ENCODE data around the gene SFXN5. TPM values are rescaled to one million over a fixed set of nuclear protein-coding genes. Genes with fewer than 3 reads are reported as not detected.

Gene SFXN5
- total RNA-seq, 1 experiment from 2014 or later = 15.2 TPM

GRCh38 chr2:72982781-72983499, 88.6 kb downstream of the SFXN5 start:
- POLR2A ChIA-PET (ENCODE audit: unreplicated experiment) = no interaction called here
- no peak overlapping the region for H3K27ac ChIP-seq
- intact Hi-C loops (cut with micrococcal nuclease; ENCODE audit: unreplicated experiment) = no loop called here
- no peaks in the 10 kb centered on the region for H3F3A ChIP-seq (ENCODE audit: insufficient read depth, low read depth)
- no peaks in the 10 kb centered on the region for H3K79me2 ChIP-seq (ENCODE audit: low read depth)
- no peak overlapping the region for H2AFZ ChIP-seq
- H3K36me3 ChIP-seq (ENCODE audit: low read depth) = no peaks in the 10 kb centered on the region
- H3K9me3 ChIP-seq (ENCODE audit: insufficient read depth, low read depth) = no peaks in the 10 kb centered on the region
- DNase-seq = no peak
- CTCF ChIA-PET = no interaction called here
- no peaks in the 10 kb centered on the region for H3K9me2 ChIP-seq (ENCODE audit: insufficient read depth)
- no peak overlapping the region for H3K4me3 ChIP-seq
- no peaks in the 10 kb centered on the region; the same call in 1 of the 2 replicates for H4K20me1 ChIP-seq (ENCODE audit: insufficient read depth)
- no peaks in the 10 kb centered on the region; the same call in 1 of the 2 replicates for H3K4me1 ChIP-seq (replicated peaks; ENCODE audit: insufficient read depth)
- BruUV-seq (replicated peaks) = no TSS peak
- TF ChIP-seq, protein P1, sequence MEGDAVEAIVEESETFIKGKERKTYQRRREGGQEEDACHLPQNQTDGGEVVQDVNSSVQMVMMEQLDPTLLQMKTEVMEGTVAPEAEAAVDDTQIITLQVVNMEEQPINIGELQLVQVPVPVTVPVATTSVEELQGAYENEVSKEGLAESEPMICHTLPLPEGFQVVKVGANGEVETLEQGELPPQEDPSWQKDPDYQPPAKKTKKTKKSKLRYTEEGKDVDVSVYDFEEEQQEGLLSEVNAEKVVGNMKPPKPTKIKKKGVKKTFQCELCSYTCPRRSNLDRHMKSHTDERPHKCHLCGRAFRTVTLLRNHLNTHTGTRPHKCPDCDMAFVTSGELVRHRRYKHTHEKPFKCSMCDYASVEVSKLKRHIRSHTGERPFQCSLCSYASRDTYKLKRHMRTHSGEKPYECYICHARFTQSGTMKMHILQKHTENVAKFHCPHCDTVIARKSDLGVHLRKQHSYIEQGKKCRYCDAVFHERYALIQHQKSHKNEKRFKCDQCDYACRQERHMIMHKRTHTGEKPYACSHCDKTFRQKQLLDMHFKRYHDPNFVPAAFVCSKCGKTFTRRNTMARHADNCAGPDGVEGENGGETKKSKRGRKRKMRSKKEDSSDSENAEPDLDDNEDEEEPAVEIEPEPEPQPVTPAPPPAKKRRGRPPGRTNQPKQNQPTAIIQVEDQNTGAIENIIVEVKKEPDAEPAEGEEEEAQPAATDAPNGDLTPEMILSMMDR (conservative IDR thresholded peaks at IDR 0.05) = no peak
- no peak for TF ChIP-seq EZH2 (IDR thresholded peaks at IDR 0.05; ENCODE audit: low read depth)
- H3K4me2 ChIP-seq = no peak overlapping the region
- H3K27me3 ChIP-seq (ENCODE audit: insufficient read depth, low read depth) = no peaks in the 10 kb centered on the region

DNA sequence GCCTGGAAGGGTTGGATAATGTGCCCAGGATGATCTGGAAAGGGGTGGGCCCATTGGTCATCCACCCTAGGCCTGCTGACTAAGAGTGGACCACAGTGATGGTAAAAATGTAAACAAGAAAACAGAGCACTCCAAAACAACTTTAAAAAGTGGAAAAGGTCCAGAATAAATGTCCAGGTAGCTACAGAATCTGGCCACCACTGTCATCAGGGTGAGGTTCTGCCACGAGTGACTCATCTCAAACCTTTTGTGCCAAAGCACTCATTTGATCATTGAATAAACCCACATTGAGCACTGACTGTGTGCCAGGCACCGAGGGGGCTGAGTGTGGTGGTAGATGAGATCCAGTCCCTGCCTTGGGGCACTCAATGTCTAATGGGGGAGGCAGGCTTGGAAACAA, 89.3 kb downstream of the SFXN5 start:
- Histone ChIP-seq H3K79me2 (ENCODE audit: low read depth) (no peaks in the 10 kb centered on the region), H3K9me2 (ENCODE audit: insufficient read depth) (no peaks in the 10 kb centered on the region), H3K27ac (no peak overlapping the region), H3K9me3 (ENCODE audit: insufficient read depth, low read depth) (no peaks in the 10 kb centered on the region), H3F3A (ENCODE audit: insufficient read depth, low read depth) (no peaks in the 10 kb centered on the region), H3K27me3 (ENCODE audit: insufficient read depth, low read depth) (no peaks in the 10 kb centered on the region), H2AFZ (no peak overlapping the region), H3K4me2 (no peak overlapping the region), H3K4me3 (no peak overlapping the region), H4K20me1 (ENCODE audit: insufficient read depth) (no peaks in the 10 kb centered on the region; the same call in 1 of the 2 replicates), H3K36me3 (ENCODE audit: low read depth) (no peaks in the 10 kb centered on the region), H3K4me1 (replicated peaks; ENCODE audit: insufficient read depth) (no peaks in the 10 kb centered on the region; the same call in 1 of the 2 replicates)
- POLR2A ChIA-PET (ENCODE audit: unreplicated experiment) = no interaction called here
- CTCF ChIA-PET = no interaction called here
- BruUV-seq (replicated peaks) = no TSS peak
- no peak for DNase-seq
- intact Hi-C loops (cut with micrococcal nuclease; ENCODE audit: unreplicated experiment) = no loop called here
- TF ChIP-seq EZH2 (IDR thresholded peaks at IDR 0.05; ENCODE audit: low read depth) = no peak
- TF ChIP-seq, protein P1 (conservative IDR thresholded peaks at IDR 0.05) = no peak

DNA sequence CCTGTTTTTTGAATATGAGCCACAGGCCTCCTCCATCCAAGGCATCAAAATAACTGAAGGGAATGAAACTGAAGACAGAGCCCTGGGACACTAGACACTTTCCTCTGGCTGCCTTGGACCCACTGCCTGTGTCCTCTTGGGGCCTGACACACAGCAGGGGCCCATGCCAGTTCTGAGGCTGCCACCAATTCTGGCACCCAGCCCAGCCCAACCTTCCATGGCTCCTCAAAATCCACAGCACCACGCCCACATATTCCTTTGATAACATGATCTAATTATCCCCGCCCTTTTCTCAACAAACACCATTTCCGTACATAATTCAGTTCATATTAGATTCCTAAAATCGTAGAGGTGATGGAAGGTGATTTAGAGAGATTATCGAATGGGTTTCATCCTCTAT, 90.0 kb downstream of the SFXN5 start:
- Histone ChIP-seq H4K20me1 (ENCODE audit: insufficient read depth) (no peaks in the 10 kb centered on the region; the same call in 1 of the 2 replicates), H3K79me2 (ENCODE audit: low read depth) (no peaks in the 10 kb centered on the region), H3F3A (ENCODE audit: insufficient read depth, low read depth) (no peaks in the 10 kb centered on the region), H3K36me3 (ENCODE audit: low read depth) (no peaks in the 10 kb centered on the region), H3K9me2 (ENCODE audit: insufficient read depth) (no peaks in the 10 kb centered on the region), H3K4me1 (replicated peaks; ENCODE audit: insufficient read depth) (no peaks in the 10 kb centered on the region; the same call in 1 of the 2 replicates), H3K9me3 (ENCODE audit: insufficient read depth, low read depth) (no peaks in the 10 kb centered on the region), H3K27me3 (ENCODE audit: insufficient read depth, low read depth) (no peaks in the 10 kb centered on the region), H3K4me3 (no peak overlapping the region), H2AFZ (no peak overlapping the region), H3K27ac (no peak overlapping the region), H3K4me2 (no peak overlapping the region)
- POLR2A ChIA-PET (ENCODE audit: unreplicated experiment) = no interaction called here
- TF ChIP-seq EZH2 (IDR thresholded peaks at IDR 0.05; ENCODE audit: low read depth) = no peak
- intact Hi-C loops (cut with micrococcal nuclease; ENCODE audit: unreplicated experiment) = no loop called here
- CTCF ChIA-PET = no interaction called here
- DNase-seq = no peak
- BruUV-seq (replicated peaks) = no TSS peak

All from PC-9 (cell line).